ENCODE data around the gene PLCL2. TPM values are rescaled to one million over a fixed set of nuclear protein-coding genes. Genes with fewer than 3 reads are reported as not detected.

Gene PLCL2
- total and polyA plus RNA-seq, 10 of the 15 experiments (the other 5 are each of a cell fraction or from before 2014, with no cell fraction given): 7.5 to 37.3 (median 21.7) TPM

- CTCF ChIA-PET: interaction anchor here (0.6 to 1.3 kb wide), 5 partner anchors 15 to 582 kb away, joined by 3 to 4 read pairs (median 3); no protein-coding TSS in a partner anchor
- FAIRE-seq: no peak
Measured at GRCh38 chr3:16849795-16850194, 35.0 kb upstream of the PLCL2 start.

More at GRCh38 chr3:16849795-16850194, 35.0 kb upstream of the PLCL2 start:
- in situ Hi-C loops (cut with MboI): no loop called here
- H3K4me2 ChIP-seq (ENCODE audit: control insufficient read depth, insufficient read depth): peak overlapping the region; percentile 64
- H3K9me3 ChIP-seq (replicated peaks; ENCODE audit: control insufficient read depth, insufficient read depth, low read length): no peaks in the 10 kb centered on the region
- TF ChIP-seq POU2F2 (IDR thresholded peaks at IDR 0.05; ENCODE audit: borderline replicate concordance, low read depth, low read length) (no peak), EZH2 (IDR thresholded peaks at IDR 0.05; ENCODE audit: borderline replicate concordance, control insufficient read depth, low read depth, low read length) (no peak), HCFC1 (IDR thresholded peaks at IDR 0.05; ENCODE audit: low read length) (no peak), E2F4 (IDR thresholded peaks at IDR 0.05; ENCODE audit: low read depth, low read length) (no peak), LARP7 (IDR thresholded peaks at IDR 0.05) (no peak), YY1 (IDR thresholded peaks at IDR 0.05; ENCODE audit: low read depth, low read length) (no peak), SKIL (IDR thresholded peaks at IDR 0.05; ENCODE audit: low read depth, poor library complexity, severe bottlenecking) (no peak), DPF2 (IDR thresholded peaks at IDR 0.05) (no peak), YBX1 (IDR thresholded peaks at IDR 0.05) (no peak), RAD51 (IDR thresholded peaks at IDR 0.05) (no peak)
- 0 out of 2 replicates have a peak overlapping the region, but pooled peaks have one; percentile 25 for H3K4me3 ChIP-seq
- no peak overlapping the region for H3K9ac ChIP-seq (ENCODE audit: control insufficient read depth, insufficient read depth, low read length)
- peak overlapping the region; percentile 89 for H2AFZ ChIP-seq (ENCODE audit: control insufficient read depth, low read depth, low read length)
- WGBS (ENCODE audit: insufficient coverage, insufficient replicate concordance, low lambda C conversion rate, missing lambda C conversion rate): 83% methylated on average over 3 of the region's 3 CpGs
- H3K4me1 ChIP-seq (ENCODE audit: control insufficient read depth, insufficient read depth, low read length): peaks cover 16% of the 10 kb centered on the region
- ChIA-PET POLR2A (interaction anchor here (0.5 to 1.2 kb wide), 5 partner anchors 8 to 364 kb away, joined by 3 to 6 read pairs (median 3); partner anchors contain the start of gene PLCL2), SMC1A (ENCODE audit: uncharacterized antibody, unreplicated experiment) (interaction anchor here (0.7 to 3.2 kb wide), 13 partner anchors 8 to 175 kb away, joined by 3 to 24 read pairs (median 5); partner anchors contain the start of gene PLCL2), RAD21 (ENCODE audit: unreplicated experiment) (interaction anchor here (0.6 to 2.5 kb wide), 6 partner anchors 8 to 173 kb away, joined by 3 to 13 read pairs (median 4); no protein-coding TSS in a partner anchor)
- peak; percentile 55 for ATAC-seq
- no peaks in the 10 kb centered on the region for H3K27me3 ChIP-seq (replicated peaks in 1 of 2; ENCODE audit: control insufficient read depth in 2 of 2, insufficient read depth in 2 of 2, low read length in 1 of 2)
- peak overlapping the region; percentile 51; the same call in 1 of the 2 replicates for H3K27ac ChIP-seq (ENCODE audit: control insufficient read depth, insufficient read depth)
- no peak for DNase-seq (ENCODE audit: low read depth, low spot score)
- no TSS peak for BruUV-seq (replicated peaks)
- intact Hi-C loops (cut with micrococcal nuclease; ENCODE audit: unreplicated experiment): no loop called here
- no peaks in the 10 kb centered on the region for H3K36me3 ChIP-seq (ENCODE audit: control insufficient read depth in 2 of 2, insufficient read depth in 2 of 2, low read length in 1 of 2)
- H4K20me1 ChIP-seq (ENCODE audit: control insufficient read depth, insufficient read depth): no peaks in the 10 kb centered on the region
- H3K79me2 ChIP-seq (ENCODE audit: control insufficient read depth, insufficient read depth, low read length): no peaks in the 10 kb centered on the region

All from GM12878 (cell line).